OCI-LY7 (cell line): Measurements from ENCODE around the gene ZNF592.

Experiments used
- CTCF ChIP-seq: fragments of 200-600 bp; sonication (generic); conservative IDR thresholded peaks from 2 replicates; pipeline ENCODE4 v1.5.1; 2014; ENCODE audit warnings: mild to moderate bottlenecking, antibody characterized with exemption, low read length, moderate library complexity, mixed read lengths
- EZH2phosphoT487 ChIP-seq: fragments of 200-600 bp; sonication (generic); IDR thresholded peaks from 2 replicates; pipeline ENCODE4 v1.6.1; 2018; ENCODE audit warnings: low read depth, borderline replicate concordance, mild to moderate bottlenecking, mixed run types, antibody characterized with exemption, low read length, moderate library complexity, mixed read lengths

DNA sequence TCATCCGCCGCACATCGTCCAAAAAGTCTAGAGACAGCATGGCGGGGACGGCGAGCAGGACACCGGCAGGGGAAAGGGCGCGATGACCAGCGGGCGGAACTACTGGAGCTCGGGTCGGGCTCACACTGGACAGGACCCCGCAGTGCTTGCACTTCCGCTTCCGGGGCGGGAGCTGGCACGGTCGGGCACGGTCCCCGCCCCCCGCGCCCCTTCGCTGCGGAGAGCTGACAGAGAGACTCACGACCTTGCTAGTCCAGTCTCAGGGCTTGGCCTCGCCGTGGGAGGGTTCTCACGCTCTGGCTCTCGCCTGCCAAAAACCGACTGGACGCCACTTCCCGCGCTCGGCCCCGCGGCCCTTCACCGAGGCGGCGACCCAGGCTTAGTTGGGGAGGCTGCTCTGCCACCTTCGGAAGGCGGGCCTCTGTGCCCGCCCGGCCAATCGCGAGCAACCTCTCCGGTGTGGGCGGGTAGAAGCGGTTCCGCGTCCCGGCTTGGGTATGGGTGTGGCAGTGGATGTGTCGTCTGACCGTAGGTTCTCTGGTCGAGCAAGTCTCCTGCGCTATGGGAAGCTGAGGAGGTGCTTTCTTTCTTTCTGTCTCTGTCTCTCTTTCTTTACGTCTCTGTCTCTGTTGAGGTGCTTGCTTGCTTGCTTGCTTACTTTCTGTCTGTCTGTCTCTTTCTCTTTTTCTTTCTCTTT lies 32.2 kb upstream of the ZNF592 start, which contains the start of gene SEC11A:
- TF ChIP-seq CTCF (no peak), EZH2phosphoT487 (no peak)
